Upper lobe of left lung (tissue), 6 donors: ENCODE measurements around the gene TNFRSF21. TPM values are rescaled to one million over a fixed set of nuclear protein-coding genes. Genes with fewer than 3 reads are reported as not detected.

Experiments
- ATAC-seq, 2 donors: fragments of 200-7000 bp; cut with Tn5 transposase; one replicate each; pipeline ENCODE4 v1.9.1; 2022; ENCODE audit warnings: mild to moderate bottlenecking in 2 of 2, moderate library complexity in 2 of 2; ENCODE audit not compliant: low FRiP score in 2 of 2
- DNase-seq, 2 donors: peaks; one replicate each; pipeline ENCODE4 v3.0.0-alpha.2; 2019 to 2020
- H3K27ac ChIP-seq, 4 donors: fragments of 200-600 bp; sonication (generic); one replicate each; pipeline ENCODE4 v1.5.1; 2016 to 2019
- H3K27me3 ChIP-seq, 4 donors: fragments of 200-600 bp; sonication (generic); one replicate each; pipeline ENCODE4 v1.5.1; 2017 to 2019
- H3K36me3 ChIP-seq, 4 donors: fragments of 200-600 bp; sonication (generic); one replicate each; pipeline ENCODE4 v1.5.1; 2016 to 2019
- H3K4me1 ChIP-seq, 4 donors: fragments of 200-600 bp; sonication (generic); one replicate each; pipeline ENCODE4 v1.5.1; 2018 to 2019
- H3K4me3 ChIP-seq, 4 donors: fragments of 200-600 bp; sonication (generic); one replicate each; pipeline ENCODE4 v1.5.1; 2017 to 2019; ENCODE audit warnings: mild to moderate bottlenecking in 2 of 4, moderate library complexity in 1 of 4
- H3K9me3 ChIP-seq, 4 donors: fragments of 200-600 bp; sonication (generic); one replicate each; pipeline ENCODE4 v1.5.1; 2018 to 2019
- EP300 ChIP-seq, 4 donors: sonication (generic); formaldehyde crosslinking; IDR thresholded peaks; one replicate each; pipeline ENCODE4 v1.5.1; 2017; ENCODE audit warnings: antibody characterized with exemption in 4 of 4, control low read depth in 2 of 4
- POLR2A ChIP-seq, 4 donors: fragments of 450-650 bp; IDR thresholded peaks; one replicate each; pipeline ENCODE4 v1.5.1; 2016 to 2017; ENCODE audit warnings: antibody characterized with exemption in 4 of 4, mild to moderate bottlenecking in 2 of 4
- POLR2AphosphoS5 ChIP-seq, 2 donors: sonication (generic); formaldehyde crosslinking; IDR thresholded peaks; one replicate each; pipeline ENCODE4 v1.5.1; 2017; ENCODE audit warnings: antibody characterized with exemption in 2 of 2
- WGBS, 2 donors: methylation state at CpG; one replicate each; pipeline ENCODE4 v1.1.5; 2017 to 2018; 5-methylcytosine and 5-hydroxymethylcytosine counted together
- total RNA-seq, 6 donors: library from RNA; depleted of rRNA in 4 of 6; stranded (reverse); fragments of >200 nt in 4 of 6; gene quantifications; one replicate each; pipeline versions ENCODE4 v1.1.0 to v1.2.1, GENCODE V29; 2016 to 2021
- TF ChIP-seq, protein P1 (sequence below), 6 experiments: fragments of 450-650 bp in 4 of 6; fragments of 200-600 bp in 2 of 6; sonication (generic) in 2 of 6; IDR thresholded peaks; one replicate each; pipeline ENCODE4 v1.5.1; 2016 to 2019; ENCODE audit warnings: antibody characterized with exemption in 6 of 6
- donor health status: DM: no; HTN: no; CAD: no; lungs with moderate emphysema.
- donor health status: DM: no; HTN: yes; CAD: no; lungs with severe emphysema.

TNFRSF21 gene
- total RNA-seq, 6 donors from 2014 or later = 11.7 to 56.1 (median 20.6) TPM

DNA sequence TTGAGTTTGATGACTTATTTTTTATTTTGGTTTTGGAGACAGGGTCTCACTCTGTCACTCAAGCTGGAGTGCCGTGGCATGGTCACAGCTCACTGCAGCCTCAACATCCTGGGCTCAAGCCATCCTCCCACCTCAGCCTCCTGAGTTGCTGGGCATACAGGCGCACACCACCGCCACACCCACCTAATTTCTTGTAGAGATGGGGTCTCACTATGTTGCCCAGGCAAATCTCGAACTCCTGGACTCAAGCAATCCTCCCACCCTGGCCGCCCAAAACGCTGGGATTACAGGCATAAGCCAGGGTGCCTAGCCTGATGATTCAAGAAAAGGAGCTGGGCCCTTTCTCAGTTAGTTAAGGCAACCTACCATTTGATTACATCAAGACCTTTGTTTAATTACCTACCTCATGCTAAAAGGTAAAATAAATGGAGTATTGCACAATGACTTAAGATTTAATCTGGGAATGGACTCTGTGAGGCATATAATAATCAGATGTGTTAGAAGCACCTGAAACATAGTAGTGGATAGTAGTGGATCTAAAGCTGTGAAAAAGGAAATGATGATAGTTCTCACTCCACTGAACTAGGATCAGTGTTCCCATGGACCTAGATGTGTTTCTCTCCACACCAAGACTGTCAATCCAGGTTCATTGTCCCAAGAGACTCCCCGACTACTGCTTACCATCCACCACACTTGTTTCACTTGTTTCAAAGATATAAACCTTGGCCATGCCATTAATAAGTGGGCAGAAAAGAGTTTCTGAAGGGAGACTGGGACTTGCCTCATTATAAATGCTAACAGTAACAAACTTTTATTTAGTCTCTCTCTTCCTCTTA lies 2.1 kb downstream of the TNFRSF21 start:
- H3K27me3 ChIP-seq = peaks cover 0 to 12% (median 0%) of the 10 kb centered on the region in 4 donors
- TF ChIP-seq, protein P1, sequence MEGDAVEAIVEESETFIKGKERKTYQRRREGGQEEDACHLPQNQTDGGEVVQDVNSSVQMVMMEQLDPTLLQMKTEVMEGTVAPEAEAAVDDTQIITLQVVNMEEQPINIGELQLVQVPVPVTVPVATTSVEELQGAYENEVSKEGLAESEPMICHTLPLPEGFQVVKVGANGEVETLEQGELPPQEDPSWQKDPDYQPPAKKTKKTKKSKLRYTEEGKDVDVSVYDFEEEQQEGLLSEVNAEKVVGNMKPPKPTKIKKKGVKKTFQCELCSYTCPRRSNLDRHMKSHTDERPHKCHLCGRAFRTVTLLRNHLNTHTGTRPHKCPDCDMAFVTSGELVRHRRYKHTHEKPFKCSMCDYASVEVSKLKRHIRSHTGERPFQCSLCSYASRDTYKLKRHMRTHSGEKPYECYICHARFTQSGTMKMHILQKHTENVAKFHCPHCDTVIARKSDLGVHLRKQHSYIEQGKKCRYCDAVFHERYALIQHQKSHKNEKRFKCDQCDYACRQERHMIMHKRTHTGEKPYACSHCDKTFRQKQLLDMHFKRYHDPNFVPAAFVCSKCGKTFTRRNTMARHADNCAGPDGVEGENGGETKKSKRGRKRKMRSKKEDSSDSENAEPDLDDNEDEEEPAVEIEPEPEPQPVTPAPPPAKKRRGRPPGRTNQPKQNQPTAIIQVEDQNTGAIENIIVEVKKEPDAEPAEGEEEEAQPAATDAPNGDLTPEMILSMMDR (IDR thresholded peaks at IDR 0.05) = no peak
- no peak for ATAC-seq
- DNase-seq = no peak
- no peaks in the 10 kb centered on the region for H3K9me3 ChIP-seq
- no peak overlapping the region for H3K27ac ChIP-seq
- H3K4me3 ChIP-seq = peak overlapping the region in 3 of 4 donors; percentile 65 to 81 (median 67)
- no peaks in the 10 kb centered on the region for H3K36me3 ChIP-seq
- WGBS, 2 donors = 91 to 96% methylated on average over 7 of the region's 7 CpGs
- peaks cover 4 to 23% (median 12%) of the 10 kb centered on the region in 4 donors for H3K4me1 ChIP-seq

DNA sequence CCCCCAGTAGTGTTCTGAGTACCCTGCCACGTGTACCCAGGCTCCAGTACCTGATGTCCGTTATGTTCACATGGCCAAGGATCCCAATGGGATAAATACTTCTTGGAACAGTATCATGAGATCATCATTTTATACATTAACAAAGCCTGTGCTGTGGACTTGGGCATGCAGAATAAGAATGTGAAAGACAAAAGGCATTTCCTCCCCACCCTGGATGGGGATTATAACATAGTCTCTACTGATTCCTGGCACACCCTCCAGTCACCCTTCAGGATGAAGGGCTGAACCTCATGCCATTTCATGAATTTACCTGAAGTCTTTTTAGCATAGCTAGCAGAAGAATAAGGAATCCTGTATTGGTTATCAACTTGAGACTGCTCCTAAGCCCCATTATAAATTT lies 2.8 kb downstream of the TNFRSF21 start:
- H3K36me3 ChIP-seq = no peaks in the 10 kb centered on the region
- H3K4me3 ChIP-seq = no peak overlapping the region
- no peaks in the 10 kb centered on the region for H3K9me3 ChIP-seq
- peaks cover 0 to 12% (median 0%) of the 10 kb centered on the region in 4 donors for H3K27me3 ChIP-seq
- 83 to 91% methylated on average over 2 of the region's 2 CpGs for WGBS, 2 donors
- no peak for DNase-seq
- TF ChIP-seq EP300 (IDR thresholded peaks at IDR 0.05) (no peak), POLR2A (IDR thresholded peaks at IDR 0.05) (no peak), POLR2AphosphoS5 (IDR thresholded peaks at IDR 0.05) (no peak)
- TF ChIP-seq, protein P1 (IDR thresholded peaks at IDR 0.05) = no peak
- H3K27ac ChIP-seq = no peak overlapping the region
- ATAC-seq = no peak
- peaks cover 4 to 23% (median 12%) of the 10 kb centered on the region in 4 donors for H3K4me1 ChIP-seq

DNA sequence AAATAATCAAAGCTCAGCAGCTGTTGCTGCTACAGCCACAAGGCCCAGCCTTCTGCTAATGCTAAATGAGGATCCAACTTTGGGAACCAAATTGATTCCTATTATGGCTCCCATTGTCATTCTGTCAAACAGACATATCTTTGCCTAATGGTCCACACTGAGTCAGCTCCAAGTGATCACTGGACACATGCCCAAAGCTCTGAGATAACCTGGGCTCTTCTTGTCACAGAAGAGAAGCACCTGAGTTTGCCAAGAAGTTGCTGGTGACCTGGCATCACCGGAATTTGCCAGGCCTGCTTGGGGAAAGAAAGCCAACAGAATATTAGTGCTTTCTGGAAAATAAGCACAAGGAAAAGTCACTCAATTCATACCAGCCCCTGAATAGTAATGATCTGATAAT lies 5.8 kb downstream of the TNFRSF21 start:
- Histone ChIP-seq H3K27ac (no peak overlapping the region), H3K4me1 (peaks cover 4 to 11% (median 6%) of the 10 kb centered on the region in 4 donors), H3K4me3 (no peak overlapping the region), H3K36me3 (no peaks in the 10 kb centered on the region), H3K27me3 (peaks cover 0 to 5% (median 0%) of the 10 kb centered on the region in 4 donors), H3K9me3 (no peaks in the 10 kb centered on the region)
- no peak for ATAC-seq
- TF ChIP-seq POLR2AphosphoS5 (IDR thresholded peaks at IDR 0.05) (no peak), POLR2A (IDR thresholded peaks at IDR 0.05) (no peak), EP300 (IDR thresholded peaks at IDR 0.05) (no peak)
- TF ChIP-seq, protein P1 (IDR thresholded peaks at IDR 0.05) = no peak
- no peak for DNase-seq
- WGBS, 2 donors = 93 to 100% methylated on average over 1 of the region's 1 CpG

DNA sequence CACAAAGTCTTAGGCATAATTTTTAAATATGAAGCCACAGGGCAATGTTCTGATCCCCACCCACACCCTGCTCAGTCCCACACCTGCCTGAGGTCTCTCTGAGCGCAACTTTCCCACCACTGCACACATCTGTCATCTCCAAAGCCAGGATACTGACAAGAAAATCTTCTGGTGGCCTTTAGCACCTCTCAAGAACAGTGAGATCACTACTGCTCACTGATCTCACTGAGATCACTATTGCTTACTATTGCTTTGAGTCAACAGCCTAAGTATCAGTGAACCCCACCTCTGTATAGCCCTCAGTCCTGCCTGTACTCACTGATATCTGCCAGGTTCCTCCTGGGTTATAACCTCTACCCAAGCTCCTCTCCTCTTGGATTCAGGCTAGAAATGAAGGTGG lies 6.4 kb downstream of the TNFRSF21 start:
- Histone ChIP-seq H3K27ac (no peak overlapping the region), H3K9me3 (no peaks in the 10 kb centered on the region), H3K27me3 (no peaks in the 10 kb centered on the region), H3K4me1 (peaks cover under 1 to 6% (median 2%) of the 10 kb centered on the region in 4 donors), H3K4me3 (no peak overlapping the region), H3K36me3 (no peaks in the 10 kb centered on the region)
- DNase-seq (no peak), ATAC-seq (no peak)
- 80 to 85% methylated on average over 1 of the region's 1 CpG for WGBS, 2 donors
- TF ChIP-seq, protein P1 (IDR thresholded peaks at IDR 0.05) = no peak
- TF ChIP-seq EP300 (IDR thresholded peaks at IDR 0.05) (no peak), POLR2AphosphoS5 (IDR thresholded peaks at IDR 0.05) (no peak), POLR2A (IDR thresholded peaks at IDR 0.05) (no peak)

DNA sequence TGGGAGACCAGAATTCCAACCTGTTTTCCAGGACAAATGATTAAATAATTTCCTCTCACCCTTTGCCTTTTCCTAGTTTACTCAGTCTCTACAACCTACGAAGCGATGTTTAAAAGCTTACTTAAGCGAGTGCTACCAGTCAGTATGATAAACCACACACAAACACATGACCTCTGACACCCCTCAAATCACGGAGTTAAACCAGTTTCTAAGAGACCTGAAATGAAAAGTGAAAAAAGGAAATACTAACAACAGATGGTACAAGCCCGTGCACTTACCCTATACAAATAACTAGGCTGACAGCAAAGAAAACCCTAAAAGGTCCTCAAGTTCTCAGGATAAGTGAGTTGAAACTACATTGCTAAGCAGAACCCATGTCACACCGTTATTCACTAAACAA lies 7.7 kb downstream of the TNFRSF21 start:
- no peaks in the 10 kb centered on the region for H3K27me3 ChIP-seq
- no peaks in the 10 kb centered on the region for H3K9me3 ChIP-seq
- H3K36me3 ChIP-seq = no peaks in the 10 kb centered on the region
- H3K4me3 ChIP-seq = no peak overlapping the region
- no peak for ATAC-seq
- H3K27ac ChIP-seq = no peak overlapping the region
- no peak for DNase-seq
- 63 to 64% methylated on average over 6 of the region's 6 CpGs for WGBS, 2 donors
- no peaks in the 10 kb centered on the region for H3K4me1 ChIP-seq
- no peak for TF ChIP-seq POLR2AphosphoS5 (IDR thresholded peaks at IDR 0.05)
- no peak for TF ChIP-seq POLR2A (IDR thresholded peaks at IDR 0.05)
- TF ChIP-seq, protein P1 (IDR thresholded peaks at IDR 0.05) = no peak
